RWPE2 (cell line): ENCODE results near the gene POU4F3.

Experiments
- ATAC-seq: fragments of 200-7000 bp; cut with Tn5 transposase; 3 replicates; pipeline ENCODE4 v1.9.1; 2021; ENCODE audit warnings: low read depth
- DNase-seq: peaks from one replicate; pipeline ENCODE4 v3.0.0-alpha.2; 2020; ENCODE audit warnings: low spot score
- H3K27ac ChIP-seq: fragments of 450-650 bp; 2 replicates; pipeline ENCODE4 v1.5.1; 2017; ENCODE audit warnings: mild to moderate bottlenecking; ENCODE audit not compliant: poor library complexity, severe bottlenecking
- H3K27me3 ChIP-seq: fragments of 250-450 bp; sonication (Bioruptor Pico); 2 replicates; pipeline ENCODE4 v1.5.1; 2021; ENCODE audit warnings: mild to moderate bottlenecking, moderate library complexity; ENCODE audit not compliant: insufficient read depth, poor library complexity, severe bottlenecking
- H3K36me3 ChIP-seq: fragments of 250-450 bp; sonication (Bioruptor Pico); 2 replicates; pipeline ENCODE4 v1.5.1; 2020; ENCODE audit warnings: low read depth, mild to moderate bottlenecking, moderate library complexity
- H3K4me1 ChIP-seq: fragments of 250-450 bp; sonication (Bioruptor Pico); 2 replicates; pipeline ENCODE4 v1.5.1; 2021; ENCODE audit warnings: mild to moderate bottlenecking, moderate library complexity; ENCODE audit not compliant: insufficient read depth, poor library complexity, severe bottlenecking
- H3K4me3 ChIP-seq: fragments of 250-450 bp; sonication (Bioruptor Pico); 2 replicates; pipeline ENCODE4 v1.5.1; 2021; ENCODE audit warnings: mild to moderate bottlenecking, moderate library complexity; ENCODE audit not compliant: severe bottlenecking
- H3K9me3 ChIP-seq: fragments of 250-450 bp; sonication (Bioruptor Pico); 2 replicates; pipeline ENCODE4 v1.5.1; 2021; ENCODE audit warnings: mild to moderate bottlenecking, moderate library complexity; ENCODE audit not compliant: severe bottlenecking
- TF ChIP-seq, protein P1 (sequence below): fragments of 450-650 bp; IDR thresholded peaks from one replicate; pipeline ENCODE4 v1.5.1; 2017; ENCODE audit warnings: mild to moderate bottlenecking, moderate library complexity; ENCODE audit not compliant: poor library complexity, severe bottlenecking

POU4F3 gene

DNA sequence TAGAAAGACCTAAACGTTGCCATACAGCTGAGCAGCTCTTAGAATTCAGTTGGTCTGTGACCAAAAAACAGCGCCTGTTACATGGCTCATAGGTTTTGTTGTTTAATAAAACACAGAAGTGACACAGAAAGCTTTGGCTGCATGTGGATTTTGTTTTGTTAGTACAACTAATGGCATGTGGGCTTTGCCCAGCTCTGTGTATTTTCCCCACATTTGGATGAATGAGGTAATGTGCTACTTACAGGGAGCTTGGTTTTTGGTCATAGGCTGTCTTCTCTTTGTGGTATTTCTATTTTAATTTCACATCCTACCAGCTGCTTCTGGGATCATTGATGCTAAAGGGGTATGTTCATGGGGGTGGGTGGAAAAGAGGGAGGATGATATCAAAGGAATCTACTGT lies 37.0 kb upstream of the POU4F3 start:
- no peaks in the 10 kb centered on the region for H3K4me1 ChIP-seq
- peaks cover 14% of the 10 kb centered on the region for H3K27me3 ChIP-seq
- H3K4me3 ChIP-seq, result no peak overlapping the region
- TF ChIP-seq, protein P1, sequence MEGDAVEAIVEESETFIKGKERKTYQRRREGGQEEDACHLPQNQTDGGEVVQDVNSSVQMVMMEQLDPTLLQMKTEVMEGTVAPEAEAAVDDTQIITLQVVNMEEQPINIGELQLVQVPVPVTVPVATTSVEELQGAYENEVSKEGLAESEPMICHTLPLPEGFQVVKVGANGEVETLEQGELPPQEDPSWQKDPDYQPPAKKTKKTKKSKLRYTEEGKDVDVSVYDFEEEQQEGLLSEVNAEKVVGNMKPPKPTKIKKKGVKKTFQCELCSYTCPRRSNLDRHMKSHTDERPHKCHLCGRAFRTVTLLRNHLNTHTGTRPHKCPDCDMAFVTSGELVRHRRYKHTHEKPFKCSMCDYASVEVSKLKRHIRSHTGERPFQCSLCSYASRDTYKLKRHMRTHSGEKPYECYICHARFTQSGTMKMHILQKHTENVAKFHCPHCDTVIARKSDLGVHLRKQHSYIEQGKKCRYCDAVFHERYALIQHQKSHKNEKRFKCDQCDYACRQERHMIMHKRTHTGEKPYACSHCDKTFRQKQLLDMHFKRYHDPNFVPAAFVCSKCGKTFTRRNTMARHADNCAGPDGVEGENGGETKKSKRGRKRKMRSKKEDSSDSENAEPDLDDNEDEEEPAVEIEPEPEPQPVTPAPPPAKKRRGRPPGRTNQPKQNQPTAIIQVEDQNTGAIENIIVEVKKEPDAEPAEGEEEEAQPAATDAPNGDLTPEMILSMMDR, result no peak
- ATAC-seq (no peak), DNase-seq (no peak)
- no peak overlapping the region for H3K27ac ChIP-seq
- H3K36me3 ChIP-seq, result no peaks in the 10 kb centered on the region
- no peaks in the 10 kb centered on the region for H3K9me3 ChIP-seq

DNA sequence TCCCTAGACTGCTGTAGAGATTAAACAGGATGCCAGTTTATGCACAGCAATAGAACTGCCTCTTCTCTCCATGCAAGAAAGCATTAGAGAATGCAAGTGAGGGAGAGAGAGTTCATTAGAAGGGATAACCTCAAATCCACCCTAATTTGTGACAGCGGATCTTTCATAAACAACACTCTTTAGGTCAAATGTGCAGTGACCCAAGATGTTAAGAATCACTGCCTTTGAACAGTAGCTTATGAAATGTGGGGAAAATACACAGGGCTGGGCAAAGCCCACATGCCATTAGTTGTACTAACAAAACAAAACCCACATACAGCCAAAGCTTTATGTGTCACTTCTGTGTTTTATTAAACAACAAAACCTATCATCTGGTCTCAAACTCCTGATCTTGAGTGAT lies 36.2 kb upstream of the POU4F3 start:
- Histone ChIP-seq H3K27ac (no peak overlapping the region), H3K4me3 (no peak overlapping the region), H3K27me3 (peaks cover 14% of the 10 kb centered on the region), H3K36me3 (no peaks in the 10 kb centered on the region), H3K4me1 (no peaks in the 10 kb centered on the region), H3K9me3 (no peaks in the 10 kb centered on the region)
- ATAC-seq, result no peak
- DNase-seq, result no peak
- TF ChIP-seq, protein P1, result no peak

DNA sequence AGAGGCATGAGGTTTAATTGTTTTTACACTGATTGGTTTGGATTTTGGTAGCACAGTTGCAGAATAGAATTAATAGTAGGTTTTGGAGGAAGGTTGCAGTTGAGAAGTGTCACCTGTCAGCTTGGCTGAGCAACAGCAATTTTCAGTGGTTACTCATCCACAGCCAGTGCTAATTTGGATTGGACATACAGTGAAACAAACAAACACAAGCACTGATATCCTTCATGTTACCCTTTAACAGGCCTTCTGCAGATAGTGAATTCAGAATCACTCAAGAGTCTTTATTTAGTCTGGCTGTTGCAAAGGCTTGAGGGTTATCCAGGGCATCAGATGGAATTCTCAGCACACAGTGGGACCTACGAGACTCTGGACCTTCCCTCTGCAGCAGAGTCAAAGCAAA lies 31.8 kb upstream of the POU4F3 start:
- H3K36me3 ChIP-seq, result no peaks in the 10 kb centered on the region
- TF ChIP-seq, protein P1, result no peak
- DNase-seq (no peak), ATAC-seq (no peak)
- H3K27ac ChIP-seq, result no peak overlapping the region
- no peaks in the 10 kb centered on the region for H3K4me1 ChIP-seq
- H3K27me3 ChIP-seq, result peaks cover 23% of the 10 kb centered on the region
- H3K9me3 ChIP-seq, result no peaks in the 10 kb centered on the region
- no peak overlapping the region for H3K4me3 ChIP-seq

DNA sequence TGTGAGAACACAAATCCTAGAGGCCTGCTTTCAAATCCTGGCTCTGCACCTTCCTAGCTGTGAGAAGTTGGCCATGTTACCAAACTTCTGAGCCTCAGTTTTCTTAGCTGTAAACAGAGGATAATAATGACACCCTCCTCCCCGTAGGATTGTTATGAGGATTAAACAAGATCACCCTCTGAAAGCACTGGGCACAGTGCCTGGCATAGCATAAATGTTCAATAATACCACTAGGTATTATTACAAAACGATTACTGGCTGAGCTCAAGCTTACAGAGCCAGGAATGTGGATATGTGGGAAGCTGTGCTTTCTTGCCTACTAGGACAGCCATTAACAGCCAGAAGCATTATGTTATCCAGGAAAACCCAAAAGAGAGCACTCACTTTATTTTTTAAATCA lies 30.8 kb upstream of the POU4F3 start:
- DNase-seq (no peak), ATAC-seq (no peak)
- Histone ChIP-seq H3K4me1 (no peaks in the 10 kb centered on the region), H3K4me3 (no peak overlapping the region), H3K27me3 (peaks cover 26% of the 10 kb centered on the region), H3K9me3 (no peaks in the 10 kb centered on the region), H3K27ac (no peak overlapping the region), H3K36me3 (no peaks in the 10 kb centered on the region)
- TF ChIP-seq, protein P1, result no peak

DNA sequence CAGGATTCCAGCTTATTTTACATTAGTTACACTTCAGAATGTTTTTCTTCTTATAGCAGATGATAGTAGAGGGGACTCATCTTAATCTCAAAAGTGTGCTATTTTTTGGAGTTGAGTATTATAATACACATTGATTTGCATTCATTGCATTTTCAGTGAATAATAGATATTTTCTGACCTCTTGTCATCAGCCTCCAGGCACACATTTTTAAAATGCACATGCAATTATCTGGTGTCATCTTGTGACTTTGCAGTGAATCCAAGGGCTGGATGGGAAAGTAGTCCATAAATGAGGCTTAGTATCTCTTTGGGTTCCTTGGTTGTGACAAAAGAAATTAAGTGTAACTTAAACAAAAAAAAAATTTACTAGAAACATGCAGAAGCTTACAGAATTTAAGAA lies 28.1 kb upstream of the POU4F3 start:
- Histone ChIP-seq H3K36me3 (no peaks in the 10 kb centered on the region), H3K27ac (no peak overlapping the region), H3K27me3 (peaks cover 20% of the 10 kb centered on the region), H3K4me3 (no peak overlapping the region), H3K4me1 (no peaks in the 10 kb centered on the region), H3K9me3 (no peaks in the 10 kb centered on the region)
- TF ChIP-seq, protein P1, result no peak
- ATAC-seq, result no peak
- no peak for DNase-seq
